IPS DF 6.9 (cell line): ENCODE measurements around the gene BRIP1.
"Not testable (repeated sequence)": the region's sequence is repeated elsewhere in the genome, so short reads cannot be mapped to it uniquely, and the experiment has no call there.

ENCODE experiments used
- DNase-seq: peaks from one replicate; pipeline ENCODE4 v3.0.0-alpha.2; 2013; ENCODE audit warnings: low read depth, low spot score
- H3K27ac ChIP-seq: one replicate; pipeline ENCODE4 v1.5.1; 2013; ENCODE audit warnings: low read length, control low read depth
- H3K27me3 ChIP-seq: 2 replicates; pipeline ENCODE4 v1.6.1; 2013; ENCODE audit warnings: mild to moderate bottlenecking, low read length; ENCODE audit not compliant: control insufficient read depth, insufficient read depth
- H3K36me3 ChIP-seq: 2 replicates; pipeline ENCODE4 v1.6.1; 2013; ENCODE audit warnings: low read length; ENCODE audit not compliant: control insufficient read depth, insufficient read depth
- H3K4me1 ChIP-seq: 2 replicates; pipeline ENCODE4 v1.6.1; 2013; ENCODE audit warnings: low read length; ENCODE audit not compliant: control insufficient read depth, insufficient read depth
- H3K4me3 ChIP-seq: 2 replicates; pipeline ENCODE4 v1.5.1; 2013; ENCODE audit warnings: mild to moderate bottlenecking, low read length
- H3K9me3 ChIP-seq: 2 replicates; pipeline ENCODE4 v1.6.1; 2013; ENCODE audit warnings: low read length, inconsistent platforms; ENCODE audit not compliant: control insufficient read depth, insufficient read depth
- WGBS: extraction: QIAGEN DNeasy Blood & Tissue Kit; methylation state at CpG from one replicate; pipeline ENCODE4 v1.1.7; 2013; ENCODE audit warnings: mixed read lengths, missing lambda C conversion rate; ENCODE audit not compliant: insufficient read length, insufficient coverage; 5-methylcytosine and 5-hydroxymethylcytosine counted together

The BRIP1 gene

GRCh38 chr17:61673019-61673897, 190.1 kb downstream of the BRIP1 start:
- not testable (repeated sequence) for H3K9me3 ChIP-seq, H3K27ac ChIP-seq, DNase-seq, H3K4me3 ChIP-seq, H3K4me1 ChIP-seq, H3K27me3 ChIP-seq, H3K36me3 ChIP-seq
- no CpG with 5 or more reads among the region's 16 CpGs for WGBS

GRCh38 chr17:61672140-61672539, 191.2 kb downstream of the BRIP1 start:
- Histone ChIP-seq H3K27me3 (no peaks in the 10 kb centered on the region), H3K27ac (no peak overlapping the region), H3K4me3 (no peak overlapping the region), H3K9me3 (no peaks in the 10 kb centered on the region), H3K36me3 (no peaks in the 10 kb centered on the region), H3K4me1 (no peaks in the 10 kb centered on the region)
- WGBS = no CpG with 5 or more reads among the region's 1 CpG
- no peak for DNase-seq

GRCh38 chr17:61670691-61671090, 192.6 kb downstream of the BRIP1 start:
- no peak overlapping the region for H3K4me3 ChIP-seq
- no peaks in the 10 kb centered on the region for H3K4me1 ChIP-seq
- H3K36me3 ChIP-seq = no peaks in the 10 kb centered on the region
- no peak overlapping the region for H3K27ac ChIP-seq
- no CpG with 5 or more reads among the region's 2 CpGs for WGBS
- H3K9me3 ChIP-seq = no peaks in the 10 kb centered on the region
- no peak for DNase-seq
- H3K27me3 ChIP-seq = no peaks in the 10 kb centered on the region

DNA sequence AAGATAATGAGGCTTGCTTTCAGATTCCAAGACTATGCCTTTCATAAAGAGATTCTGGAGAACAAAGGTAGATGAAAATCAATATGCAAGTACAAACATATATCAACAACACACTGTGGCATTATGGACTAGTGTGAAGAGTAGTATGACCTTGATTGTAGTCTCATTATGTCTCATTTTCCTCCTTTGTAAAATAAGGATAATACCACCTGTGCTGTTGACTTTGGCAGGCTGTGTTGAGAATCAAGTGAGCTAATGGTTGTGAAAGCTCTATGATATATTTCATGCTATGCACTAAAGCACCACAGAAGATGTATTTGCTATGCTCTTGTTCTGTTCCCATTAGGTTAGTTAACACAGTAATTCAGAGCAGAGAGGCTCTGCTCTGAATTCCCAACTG, 193.8 kb downstream of the BRIP1 start:
- Histone ChIP-seq H3K4me3 (no peak overlapping the region), H3K27me3 (no peaks in the 10 kb centered on the region), H3K36me3 (no peaks in the 10 kb centered on the region), H3K27ac (no peak overlapping the region), H3K4me1 (no peaks in the 10 kb centered on the region), H3K9me3 (no peaks in the 10 kb centered on the region)
- DNase-seq = no peak

GRCh38 chr17:61668486-61668885, 194.8 kb downstream of the BRIP1 start:
- no peak overlapping the region for H3K4me3 ChIP-seq
- no peaks in the 10 kb centered on the region for H3K27me3 ChIP-seq
- no peaks in the 10 kb centered on the region for H3K4me1 ChIP-seq
- H3K36me3 ChIP-seq = no peaks in the 10 kb centered on the region
- no peaks in the 10 kb centered on the region for H3K9me3 ChIP-seq
- whole genome bisulfite sequencing = no CpG with 5 or more reads among the region's 3 CpGs
- no peak overlapping the region for H3K27ac ChIP-seq
- DNase-seq = no peak

DNA sequence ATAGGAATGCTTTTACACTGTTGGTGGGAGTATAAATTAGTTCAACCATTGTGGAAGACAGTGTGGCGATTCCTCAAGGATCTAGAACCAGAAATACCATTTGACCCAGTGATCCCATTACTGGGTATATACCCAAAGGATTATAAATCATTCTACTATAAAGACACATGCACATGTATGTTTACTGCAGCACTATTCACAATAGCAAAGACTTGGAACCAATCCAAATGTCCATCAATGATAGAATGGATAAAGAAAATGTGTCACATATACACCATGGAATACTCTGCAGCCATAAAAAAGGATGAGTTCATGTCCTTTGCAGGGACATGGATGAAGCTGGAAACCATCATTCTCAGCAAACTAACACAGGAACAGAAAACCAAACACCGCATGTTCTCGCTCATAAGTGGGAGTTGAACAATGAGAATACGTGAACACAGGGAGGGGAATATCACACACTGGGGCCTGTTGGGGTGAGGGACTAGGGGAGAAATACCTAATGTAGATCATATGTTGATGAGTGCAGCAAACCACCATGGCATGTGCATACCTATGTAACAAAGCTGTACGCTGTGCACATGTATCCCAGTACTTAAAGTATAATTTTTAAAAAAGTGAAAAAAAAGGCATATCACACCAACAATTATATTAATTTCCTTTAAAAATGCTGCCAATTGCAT, 196.8 kb downstream of the BRIP1 start:
- H3K4me1 ChIP-seq, H3K36me3 ChIP-seq, H3K9me3 ChIP-seq, H3K27ac ChIP-seq, H3K4me3 ChIP-seq, DNase-seq, H3K27me3 ChIP-seq: not testable (repeated sequence)
- WGBS = no CpG with 5 or more reads among the region's 5 CpGs

GRCh38 chr17:61663310-61663709, 200.0 kb downstream of the BRIP1 start:
- no peaks in the 10 kb centered on the region for H3K27me3 ChIP-seq
- DNase-seq = no peak
- no peaks in the 10 kb centered on the region for H3K4me1 ChIP-seq
- H3K36me3 ChIP-seq = no peaks in the 10 kb centered on the region
- no CpG with 5 or more reads among the region's 4 CpGs for WGBS
- no peaks in the 10 kb centered on the region for H3K9me3 ChIP-seq
- no peak overlapping the region for H3K27ac ChIP-seq
- no peak overlapping the region for H3K4me3 ChIP-seq

DNA sequence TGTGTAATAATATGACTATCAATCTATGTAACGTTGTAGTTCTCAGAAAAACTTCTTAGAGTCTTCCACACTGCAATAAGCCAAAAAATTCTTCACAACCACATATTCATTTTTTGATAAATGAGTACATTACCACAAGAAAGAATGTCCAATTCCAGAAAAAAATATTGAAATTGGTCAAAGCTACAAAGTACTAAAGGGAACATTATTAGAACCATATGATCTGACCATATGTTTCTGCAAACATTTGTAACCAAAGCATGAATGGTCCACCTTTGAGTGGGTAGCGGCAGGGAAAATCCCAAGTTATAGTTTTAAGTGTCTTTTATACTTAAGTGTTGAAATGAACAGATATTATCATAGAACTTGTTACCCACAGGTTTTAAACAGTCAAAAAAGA, 200.6 kb downstream of the BRIP1 start:
- DNase-seq = no peak
- Histone ChIP-seq H3K4me3 (no peak overlapping the region), H3K36me3 (no peaks in the 10 kb centered on the region), H3K9me3 (no peaks in the 10 kb centered on the region), H3K27ac (no peak overlapping the region), H3K4me1 (no peaks in the 10 kb centered on the region), H3K27me3 (no peaks in the 10 kb centered on the region)
- no CpG with 5 or more reads among the region's 2 CpGs for WGBS

- Histone ChIP-seq H3K9me3 (no peaks in the 10 kb centered on the region), H3K36me3 (no peaks in the 10 kb centered on the region), H3K27me3 (no peaks in the 10 kb centered on the region), H3K4me3 (no peak overlapping the region), H3K4me1 (no peaks in the 10 kb centered on the region), H3K27ac (no peak overlapping the region)
- no CpG with 5 or more reads among the region's 5 CpGs for WGBS
- no peak for DNase-seq
Observed at GRCh38 chr17:61662186-61662585, 201.1 kb downstream of the BRIP1 start.

DNA sequence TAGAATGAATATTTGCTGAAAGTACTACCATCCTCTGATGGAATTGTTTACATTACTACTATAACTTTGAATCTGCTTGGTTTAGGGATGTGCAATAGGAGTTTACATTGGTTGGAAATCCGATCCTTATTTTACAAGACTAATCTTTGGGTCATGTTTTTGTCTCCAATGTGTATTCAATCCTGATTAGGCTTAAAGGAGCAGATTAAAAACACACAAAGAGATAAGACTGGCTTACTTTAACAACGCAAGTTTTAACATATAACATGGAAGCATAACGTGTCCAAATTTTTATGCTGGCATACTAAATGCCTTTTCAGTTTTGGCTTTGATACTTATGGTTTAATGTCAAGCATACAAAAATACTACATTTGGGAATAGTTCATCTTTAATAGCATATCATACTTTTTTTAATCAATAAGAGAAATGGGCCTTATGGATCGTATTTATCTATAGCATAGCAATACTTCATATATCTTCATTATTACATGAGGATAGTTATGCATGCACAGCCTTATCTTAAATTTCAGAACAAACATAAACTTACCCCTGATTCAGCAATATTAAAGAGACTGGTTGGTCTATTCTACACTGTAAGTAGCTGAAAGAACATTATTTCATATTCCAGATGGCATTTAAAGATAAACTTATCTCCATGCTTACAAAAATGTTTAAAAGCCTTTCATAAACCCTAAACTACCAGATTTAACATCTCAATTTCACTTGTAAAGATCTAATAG, 202.4 kb downstream of the BRIP1 start:
- Histone ChIP-seq H3K27me3 (no peaks in the 10 kb centered on the region), H3K4me3 (no peak overlapping the region), H3K36me3 (no peaks in the 10 kb centered on the region), H3K9me3 (no peaks in the 10 kb centered on the region), H3K4me1 (no peaks in the 10 kb centered on the region), H3K27ac (no peak overlapping the region)
- DNase-seq = no peak
- WGBS = no CpG with 5 or more reads among the region's 4 CpGs
